ENCODE measurements around the gene SCAI.

DNA sequence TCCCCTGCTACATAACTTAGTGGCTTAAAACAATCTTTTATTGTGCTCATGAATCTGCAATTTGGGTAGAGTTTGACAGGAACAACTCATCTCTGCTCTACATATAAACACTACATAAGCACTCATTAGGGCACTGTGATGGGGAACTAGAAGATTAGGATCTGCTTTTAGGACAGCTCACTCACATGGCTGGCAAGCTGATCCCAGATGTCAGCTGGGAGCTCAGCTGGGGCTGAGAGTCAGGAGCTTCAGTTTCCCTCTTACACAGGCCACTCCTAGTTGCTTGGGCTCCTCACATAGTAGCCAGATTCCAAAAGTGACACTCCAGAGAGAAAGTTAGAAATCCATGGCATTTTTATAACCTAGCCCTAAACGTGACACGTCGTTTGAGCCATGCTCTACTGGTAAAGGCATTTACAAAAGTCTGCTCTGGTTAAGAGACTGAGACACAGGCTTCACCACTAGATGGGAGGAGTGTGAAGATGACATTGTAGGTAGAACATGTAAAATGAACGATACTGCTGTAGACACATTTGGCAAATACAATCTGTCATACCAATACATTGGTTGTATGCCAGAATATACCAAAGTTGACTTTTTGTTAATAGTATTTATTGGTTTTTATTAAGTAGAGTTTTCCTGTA lies 23.6 kb downstream of the SCAI start:
- TF ChIP-seq, protein P1, sequence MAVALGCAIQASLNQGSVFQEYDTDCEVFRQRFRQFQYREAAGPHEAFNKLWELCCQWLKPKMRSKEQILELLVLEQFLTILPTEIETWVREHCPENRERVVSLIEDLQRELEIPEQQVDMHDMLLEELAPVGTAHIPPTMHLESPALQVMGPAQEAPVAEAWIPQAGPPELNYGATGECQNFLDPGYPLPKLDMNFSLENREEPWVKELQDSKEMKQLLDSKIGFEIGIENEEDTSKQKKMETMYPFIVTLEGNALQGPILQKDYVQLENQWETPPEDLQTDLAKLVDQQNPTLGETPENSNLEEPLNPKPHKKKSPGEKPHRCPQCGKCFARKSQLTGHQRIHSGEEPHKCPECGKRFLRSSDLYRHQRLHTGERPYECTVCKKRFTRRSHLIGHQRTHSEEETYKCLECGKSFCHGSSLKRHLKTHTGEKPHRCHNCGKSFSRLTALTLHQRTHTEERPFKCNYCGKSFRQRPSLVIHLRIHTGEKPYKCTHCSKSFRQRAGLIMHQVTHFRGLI (CRISPR knock-in tag; IDR thresholded peaks at IDR 0.05) = no peak
- TF ChIP-seq, protein P2, sequence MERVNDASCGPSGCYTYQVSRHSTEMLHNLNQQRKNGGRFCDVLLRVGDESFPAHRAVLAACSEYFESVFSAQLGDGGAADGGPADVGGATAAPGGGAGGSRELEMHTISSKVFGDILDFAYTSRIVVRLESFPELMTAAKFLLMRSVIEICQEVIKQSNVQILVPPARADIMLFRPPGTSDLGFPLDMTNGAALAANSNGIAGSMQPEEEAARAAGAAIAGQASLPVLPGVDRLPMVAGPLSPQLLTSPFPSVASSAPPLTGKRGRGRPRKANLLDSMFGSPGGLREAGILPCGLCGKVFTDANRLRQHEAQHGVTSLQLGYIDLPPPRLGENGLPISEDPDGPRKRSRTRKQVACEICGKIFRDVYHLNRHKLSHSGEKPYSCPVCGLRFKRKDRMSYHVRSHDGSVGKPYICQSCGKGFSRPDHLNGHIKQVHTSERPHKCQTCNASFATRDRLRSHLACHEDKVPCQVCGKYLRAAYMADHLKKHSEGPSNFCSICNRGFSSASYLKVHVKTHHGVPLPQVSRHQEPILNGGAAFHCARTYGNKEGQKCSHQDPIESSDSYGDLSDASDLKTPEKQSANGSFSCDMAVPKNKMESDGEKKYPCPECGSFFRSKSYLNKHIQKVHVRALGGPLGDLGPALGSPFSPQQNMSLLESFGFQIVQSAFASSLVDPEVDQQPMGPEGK (CRISPR knock-in tag; IDR thresholded peaks at IDR 0.05; ENCODE audit: borderline replicate concordance) = no peak
- TF ChIP-seq SIX5 (IDR thresholded peaks at IDR 0.05; ENCODE audit: borderline replicate concordance in 1 of 2, insufficient read depth in 1 of 2, low read depth in 1 of 2, low read length in 2 of 2) = no peak

Measured in K562 (cell line).